ENCODE measurements around the gene KRT86.

Gene KRT86

DNA sequence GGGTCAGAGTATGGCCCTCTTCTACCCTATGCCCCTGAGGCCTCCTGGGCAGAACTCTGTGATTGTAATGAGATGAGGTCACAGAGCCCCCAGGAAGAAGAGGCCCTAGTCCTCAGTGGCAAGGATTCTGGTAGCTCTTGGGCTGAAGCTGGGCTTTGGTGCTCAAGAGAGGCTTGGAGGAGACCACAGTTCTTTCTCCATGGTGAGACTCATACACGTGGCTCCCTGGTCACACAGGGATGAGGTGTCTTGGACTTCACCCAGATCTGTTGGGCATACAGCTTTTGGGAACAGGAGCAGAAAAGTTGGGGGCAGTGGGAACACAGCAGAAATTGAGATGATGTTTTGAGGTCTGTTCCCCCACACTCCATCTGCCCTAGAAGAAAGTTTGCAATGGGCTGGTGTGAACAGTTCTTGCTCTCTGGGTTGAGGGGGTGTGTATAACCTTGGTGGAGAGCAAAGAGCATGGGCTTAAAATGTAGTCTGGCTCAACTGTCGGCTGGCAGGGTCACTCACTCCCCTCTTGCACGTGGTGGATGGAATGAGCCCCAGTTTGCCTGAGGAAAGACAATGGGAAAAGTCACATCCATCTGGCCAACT, at the start of gene KRT86:
Gene KRT86 (plus strand): TSS at position 125 of the 600 bp plus-strand sequence. CDS start 27,272 bp downstream, outside the sequence.
- DNase-seq, result no peak

GRCh38 chr12:52225752-52226151, 48.7 kb upstream of the KRT86 start:
- no peak for DNase-seq

DNA sequence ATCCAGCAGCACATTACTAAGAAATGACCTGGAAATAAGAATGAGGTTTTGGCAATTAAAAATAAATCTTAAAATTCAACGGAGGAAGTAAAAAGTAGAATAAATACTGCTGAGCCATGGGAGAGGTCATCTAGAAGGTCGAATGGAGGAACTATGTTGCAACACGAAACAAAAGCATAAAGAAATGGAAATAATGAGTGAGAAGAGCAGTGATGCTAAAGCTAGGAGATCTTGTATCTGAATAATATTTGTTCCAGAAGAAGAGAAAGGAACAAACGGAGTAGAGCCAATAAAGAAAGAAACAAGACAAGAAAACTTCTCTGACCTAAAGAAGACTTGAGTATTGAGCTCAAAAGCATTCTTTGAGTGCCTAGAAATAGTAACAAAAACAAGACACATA, 48.0 kb upstream of the KRT86 start:
- no peak for DNase-seq

DNA sequence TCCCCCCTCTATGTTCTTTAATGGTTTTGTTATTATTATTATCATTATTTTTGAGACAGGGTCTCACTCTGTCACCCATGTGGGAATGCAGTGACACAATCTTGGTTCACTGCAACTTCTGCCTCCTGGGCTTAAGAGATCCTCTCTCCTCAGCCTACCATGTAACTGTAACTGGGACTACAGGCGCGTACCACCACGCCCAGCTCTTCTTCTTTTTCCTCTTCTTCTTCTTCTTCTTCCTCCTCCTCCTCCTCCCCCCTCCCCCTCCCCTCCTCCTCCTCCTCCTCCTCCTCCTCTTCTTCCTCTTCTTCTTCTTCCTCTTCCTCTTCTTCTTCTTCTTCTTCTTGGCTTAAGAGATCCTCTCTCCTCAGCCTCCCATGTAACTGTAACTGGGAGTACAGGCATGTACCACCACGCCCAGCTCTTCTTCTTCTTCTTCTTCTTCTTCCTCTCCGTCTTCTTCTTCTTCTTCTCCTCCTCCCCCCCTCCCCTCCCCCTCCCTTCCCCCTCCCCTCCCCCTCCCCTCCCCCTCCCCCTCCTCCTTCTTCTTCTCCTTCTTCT, 46.8 kb upstream of the KRT86 start:
- no peak for DNase-seq

DNA sequence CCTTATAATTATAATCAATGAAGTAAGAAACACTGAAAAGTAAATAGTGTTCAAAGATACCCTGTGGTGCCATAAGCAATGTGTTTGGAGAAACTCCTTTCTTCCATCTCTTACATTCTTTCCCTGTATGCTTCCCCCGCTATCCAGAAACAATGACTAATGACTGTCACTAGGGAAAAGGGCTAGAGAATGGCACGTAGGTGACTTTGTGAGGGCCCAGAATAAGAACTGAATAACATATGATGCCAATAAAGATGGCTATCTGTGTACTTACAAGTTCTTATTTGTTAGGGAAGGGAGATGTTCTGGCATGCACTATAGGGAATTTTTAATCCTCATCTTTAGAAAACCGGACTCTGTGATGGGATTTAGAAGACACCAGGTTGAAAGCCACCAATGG, 46.1 kb upstream of the KRT86 start:
- DNase-seq, result no peak

- no peak for DNase-seq
Observed at GRCh38 chr12:52228931-52229330, 45.5 kb upstream of the KRT86 start.

- DNase-seq, result no peak
Observed at GRCh38 chr12:52229836-52230343, 44.6 kb upstream of the KRT86 start.

GRCh38 chr12:52230364-52231281, 43.8 kb upstream of the KRT86 start:
- no peak for DNase-seq

GRCh38 chr12:52231305-52232202, 42.9 kb upstream of the KRT86 start:
- no peak for DNase-seq

GRCh38 chr12:52232203-52232673, 42.2 kb upstream of the KRT86 start:
- no peak for DNase-seq

- no peak for DNase-seq
Observed at GRCh38 chr12:52232674-52233461, 41.6 kb upstream of the KRT86 start, which contains the start of gene KRT7. Gene KRT7, plus strand, starts transcription at chr12:52233243. Its CDS starts 54 bp downstream, at chr12:52233297.

- no peak for DNase-seq
Observed at GRCh38 chr12:52233462-52234207, 40.8 kb upstream of the KRT86 start.

DNA sequence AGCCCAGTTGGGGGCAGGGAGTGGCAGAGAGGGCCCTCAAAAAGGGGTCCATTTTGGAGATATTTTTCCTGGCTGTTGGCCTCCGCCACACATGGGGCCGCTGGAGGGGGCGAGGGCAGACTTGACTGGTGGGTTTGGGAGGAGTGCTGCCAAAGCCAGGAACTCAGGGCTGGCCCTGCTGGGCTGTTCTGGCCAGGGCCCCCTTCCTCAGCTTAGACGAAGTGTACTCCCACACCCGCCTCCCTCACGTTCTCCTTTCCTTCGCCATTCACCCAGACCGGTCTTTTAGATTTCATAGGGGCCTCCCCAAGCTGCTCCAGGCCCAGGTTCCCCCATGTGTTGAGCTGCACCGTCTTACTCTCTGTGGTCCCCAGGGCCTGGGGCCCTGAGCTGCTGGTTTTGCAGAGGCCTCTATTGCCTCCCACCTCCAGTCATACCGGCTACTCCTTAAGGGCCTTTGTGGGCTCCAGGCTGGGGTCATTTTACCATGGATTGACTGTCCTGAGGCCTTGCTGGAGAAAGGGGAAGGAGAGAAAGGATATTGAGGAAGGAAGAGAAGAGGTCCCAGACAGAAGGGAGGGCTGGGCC, 40.1 kb upstream of the KRT86 start:
- DNase-seq, result no peak

GRCh38 chr12:52235001-52235764, 39.3 kb upstream of the KRT86 start:
- no peak for DNase-seq

GRCh38 chr12:52235822-52236361, 38.6 kb upstream of the KRT86 start:
- DNase-seq, result no peak

- no peak for DNase-seq
Observed at GRCh38 chr12:52236386-52237050, 37.9 kb upstream of the KRT86 start.

- no peak for DNase-seq
Observed at GRCh38 chr12:52238207-52238840, 36.1 kb upstream of the KRT86 start.

Measured in stimulated activated CD4-positive, alpha-beta T cell treated with anti-CD3 and anti-CD28 coated beads, Interleukin-12 subunit alpha, Interleukin-12 subunit beta, amount 100 ng/mL, for 4 hours (primary cell).